ENCODE data around the gene OR51I1.

DNA sequence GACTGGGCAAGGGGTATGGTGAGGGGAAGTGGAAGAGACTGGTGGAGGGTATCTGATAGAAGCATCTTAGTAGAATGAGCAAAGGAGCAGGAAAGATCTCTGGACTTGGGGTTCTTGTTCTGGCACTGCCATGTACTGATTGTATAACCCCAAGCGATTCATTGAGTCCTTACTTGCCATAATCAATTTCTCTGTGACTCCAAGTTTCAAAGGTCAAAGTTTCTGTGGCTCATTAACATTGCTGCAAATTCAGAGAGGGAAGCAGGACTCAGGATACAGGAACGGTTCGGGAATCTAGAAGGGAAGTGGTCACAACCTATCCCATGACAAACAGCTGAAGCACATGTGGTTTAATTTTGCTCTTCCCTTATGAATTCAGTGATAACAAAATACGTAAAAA lies 8.1 kb upstream of the OR51I1 start:
- TF ChIP-seq, protein P1, sequence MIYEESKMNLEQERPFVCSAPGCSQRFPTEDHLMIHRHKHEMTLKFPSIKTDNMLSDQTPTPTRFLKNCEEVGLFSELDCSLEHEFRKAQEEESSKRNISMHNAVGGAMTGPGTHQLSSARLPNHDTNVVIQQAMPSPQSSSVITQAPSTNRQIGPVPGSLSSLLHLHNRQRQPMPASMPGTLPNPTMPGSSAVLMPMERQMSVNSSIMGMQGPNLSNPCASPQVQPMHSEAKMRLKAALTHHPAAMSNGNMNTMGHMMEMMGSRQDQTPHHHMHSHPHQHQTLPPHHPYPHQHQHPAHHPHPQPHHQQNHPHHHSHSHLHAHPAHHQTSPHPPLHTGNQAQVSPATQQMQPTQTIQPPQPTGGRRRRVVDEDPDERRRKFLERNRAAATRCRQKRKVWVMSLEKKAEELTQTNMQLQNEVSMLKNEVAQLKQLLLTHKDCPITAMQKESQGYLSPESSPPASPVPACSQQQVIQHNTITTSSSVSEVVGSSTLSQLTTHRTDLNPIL (CRISPR knock-in tag; IDR thresholded peaks at IDR 0.05; ENCODE audit: low read depth), result no peak
- TF ChIP-seq ISL1 (CRISPR knock-in tag; IDR thresholded peaks at IDR 0.05) (no peak), ZFP30 (CRISPR knock-in tag; IDR thresholded peaks at IDR 0.05) (no peak), ZNF565 (CRISPR knock-in tag; conservative IDR thresholded peaks at IDR 0.05; ENCODE audit: low read depth) (no peak), ZNF70 (CRISPR knock-in tag; IDR thresholded peaks at IDR 0.05) (no peak), RARB (CRISPR knock-in tag; IDR thresholded peaks at IDR 0.05) (no peak), ARNTL (CRISPR knock-in tag; IDR thresholded peaks at IDR 0.05; ENCODE audit: borderline replicate concordance, low read depth) (no peak), CSRNP3 (CRISPR knock-in tag; IDR thresholded peaks at IDR 0.05) (no peak), PATZ1 (CRISPR knock-in tag; IDR thresholded peaks at IDR 0.05; ENCODE audit: borderline replicate concordance) (no peak), TCF4 (CRISPR knock-in tag; IDR thresholded peaks at IDR 0.05; ENCODE audit: borderline replicate concordance) (no peak)
